Central memory CD4-positive, alpha-beta T cell (primary cell): ENCODE data around the gene ARHGAP23.
"Not testable (repeated sequence)": the region's sequence is repeated elsewhere in the genome, so short reads cannot be mapped to it uniquely, and the experiment has no call there.

Experiments used
- DNase-seq: peaks from one replicate; pipeline ENCODE4 v3.0.0; 2022

ARHGAP23 gene

DNA sequence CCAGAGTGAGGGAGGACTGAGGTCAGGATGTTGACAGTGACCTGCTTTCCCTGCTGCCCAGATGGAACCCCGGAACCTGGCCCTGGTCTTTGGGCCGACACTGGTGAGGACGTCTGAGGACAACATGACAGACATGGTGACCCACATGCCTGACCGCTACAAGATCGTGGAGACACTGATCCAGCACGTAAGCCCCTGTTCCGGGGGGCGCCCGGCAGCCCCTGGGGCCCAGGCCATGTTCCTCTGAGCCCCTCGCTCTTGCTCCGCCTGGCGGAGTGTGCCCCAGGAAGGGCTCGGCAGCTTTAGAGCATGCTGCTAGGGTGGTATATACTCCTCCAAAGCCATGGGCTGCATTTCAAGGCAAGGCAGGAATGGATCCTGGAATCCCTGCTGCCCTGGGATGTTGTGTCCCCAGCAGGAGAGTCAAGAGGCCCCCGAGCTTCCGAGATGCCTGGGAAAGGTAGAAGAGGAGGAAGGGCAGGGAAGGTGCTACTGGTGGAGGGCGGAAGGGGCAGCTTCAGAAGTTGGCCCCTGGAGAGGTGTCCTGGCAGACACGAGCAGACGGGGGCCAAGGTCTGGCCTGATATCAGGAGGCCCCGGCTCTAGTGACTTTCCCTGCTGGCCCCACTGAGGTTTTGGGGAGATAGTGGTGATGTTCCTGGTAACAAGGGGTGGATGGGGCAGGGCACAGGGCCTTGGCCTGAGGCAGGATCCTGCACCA is 63.2 kb downstream of the ARHGAP23 start:
- DNase-seq, result not testable (repeated sequence)

DNA sequence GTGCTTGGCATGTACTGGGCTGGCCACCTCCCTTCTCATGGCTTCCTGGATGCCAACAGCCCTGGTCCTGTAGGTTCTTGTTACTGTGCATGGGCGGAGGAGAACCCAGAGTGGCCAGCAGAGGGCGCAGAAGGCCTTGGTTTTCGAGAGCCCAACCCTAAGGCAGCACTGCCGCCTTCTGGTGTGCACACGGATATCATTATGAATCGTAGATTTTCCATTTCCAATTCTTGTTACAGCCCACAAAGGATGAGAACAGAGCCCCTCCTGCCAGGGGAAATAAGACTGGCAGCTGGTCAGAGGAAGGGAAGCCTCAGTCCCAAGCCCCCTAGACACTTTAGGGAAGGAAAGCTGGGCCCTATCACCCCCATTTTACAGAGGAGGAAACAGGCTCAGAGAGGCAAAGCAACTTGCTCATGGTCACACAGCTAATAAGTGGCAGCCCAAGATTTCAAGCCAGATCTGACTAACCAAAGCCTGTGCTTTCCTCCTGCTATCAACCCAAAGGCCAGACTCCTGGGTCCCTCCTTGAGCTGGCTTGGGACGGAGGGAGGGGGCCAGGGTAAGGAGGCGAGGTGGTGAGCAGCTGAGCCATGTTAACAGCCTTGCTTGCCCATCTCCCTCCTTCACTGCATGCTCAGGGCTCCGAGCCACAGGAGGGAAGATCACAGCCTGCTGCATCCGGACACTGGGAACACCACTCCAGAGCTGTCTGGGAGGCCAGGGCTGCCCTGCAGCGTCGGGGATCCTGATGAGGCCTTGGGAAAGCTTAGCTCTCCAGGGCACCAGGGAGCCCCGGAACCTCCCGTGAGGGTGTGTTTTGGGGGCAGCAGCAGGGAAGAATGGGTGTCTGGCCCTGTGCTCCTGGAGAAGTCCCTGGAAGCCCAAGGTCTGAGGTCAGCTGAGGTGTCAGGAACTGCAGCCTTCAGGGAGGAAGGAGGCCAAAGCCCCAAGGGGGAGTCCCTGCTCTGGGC is 64.1 kb downstream of the ARHGAP23 start:
- peak; percentile 81 for DNase-seq

DNA sequence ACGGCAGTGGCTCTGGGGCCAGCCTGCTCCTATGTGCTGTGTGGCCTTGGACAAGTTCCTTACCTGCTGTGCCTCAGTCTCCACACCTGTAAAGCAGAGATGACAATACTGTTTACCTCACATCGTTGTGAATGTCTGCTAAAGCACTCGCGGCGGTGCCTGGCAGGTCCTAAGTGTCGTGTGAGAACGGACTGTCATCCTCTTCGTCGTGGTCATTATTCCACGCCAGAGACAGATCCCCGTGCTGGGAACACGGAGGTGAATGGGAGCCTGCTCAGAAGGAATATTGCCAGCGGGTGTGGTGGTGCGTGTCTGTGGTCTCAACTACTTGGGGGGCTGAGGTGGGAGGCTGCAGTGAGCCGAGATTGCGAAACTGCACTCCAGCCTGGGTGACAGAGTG is 65.9 kb downstream of the ARHGAP23 start:
- DNase-seq, result not testable (repeated sequence)

DNA sequence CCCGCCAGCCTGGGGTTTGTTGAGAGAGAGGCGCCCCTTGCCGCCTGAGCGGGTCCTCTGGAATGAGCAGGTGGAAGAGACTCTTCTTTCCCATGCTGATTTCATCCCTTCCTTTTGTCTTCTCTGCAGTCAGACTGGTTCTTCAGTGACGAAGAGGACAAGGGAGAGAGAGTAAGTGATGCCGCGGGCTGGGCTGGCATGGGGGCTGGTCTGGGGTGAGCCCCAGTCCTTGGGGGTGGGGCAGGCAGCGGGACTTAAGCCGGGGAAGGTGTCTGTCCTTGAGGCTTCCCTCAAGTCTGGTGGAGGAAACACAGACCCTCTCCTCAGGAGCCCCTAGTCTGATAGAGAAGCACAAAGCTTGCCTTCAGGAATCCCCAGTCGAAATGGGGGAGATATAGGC is 69.4 kb downstream of the ARHGAP23 start:
- not testable (repeated sequence) for DNase-seq

DNA sequence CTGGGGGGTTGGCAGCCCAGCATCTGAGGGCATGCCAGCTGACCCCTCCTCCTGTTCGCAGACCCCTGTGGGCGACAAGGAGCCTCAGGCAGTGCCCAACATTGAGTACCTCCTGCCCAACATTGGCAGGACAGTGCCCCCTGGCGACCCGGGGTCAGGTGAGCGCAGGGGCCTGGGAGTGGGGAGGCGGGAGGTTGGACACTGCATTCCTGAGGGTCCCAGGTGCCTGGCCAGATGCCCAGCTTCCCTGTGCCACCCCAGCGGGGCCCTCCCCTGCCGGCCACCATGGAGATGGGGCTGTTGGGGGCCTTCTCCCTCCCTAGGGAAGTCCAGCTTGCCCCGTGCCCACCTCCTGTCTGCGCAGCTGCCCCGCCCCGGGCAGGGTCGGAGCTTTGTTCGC is 70.1 kb downstream of the ARHGAP23 start:
- DNase-seq, result no peak

DNA sequence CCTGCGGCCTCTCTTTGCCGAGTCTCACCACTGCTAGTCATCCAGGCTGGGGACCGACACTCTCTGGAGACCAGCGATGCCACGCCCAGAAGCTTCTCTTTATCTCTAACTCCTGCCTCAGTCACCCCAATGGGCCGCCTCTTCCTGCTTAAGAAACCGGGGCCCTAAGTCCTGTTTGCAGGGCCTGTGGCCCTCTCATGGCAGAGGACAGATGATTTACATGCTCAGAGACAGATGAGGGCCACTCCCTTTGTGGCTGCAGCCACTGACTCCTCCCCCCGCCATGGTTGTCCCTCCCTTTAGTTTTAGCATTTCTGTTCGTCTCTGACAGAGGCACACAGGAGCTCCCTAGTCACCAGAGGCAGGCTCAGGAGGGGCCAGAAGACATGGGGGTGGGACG is 71.0 kb downstream of the ARHGAP23 start:
- not testable (repeated sequence) for DNase-seq

DNA sequence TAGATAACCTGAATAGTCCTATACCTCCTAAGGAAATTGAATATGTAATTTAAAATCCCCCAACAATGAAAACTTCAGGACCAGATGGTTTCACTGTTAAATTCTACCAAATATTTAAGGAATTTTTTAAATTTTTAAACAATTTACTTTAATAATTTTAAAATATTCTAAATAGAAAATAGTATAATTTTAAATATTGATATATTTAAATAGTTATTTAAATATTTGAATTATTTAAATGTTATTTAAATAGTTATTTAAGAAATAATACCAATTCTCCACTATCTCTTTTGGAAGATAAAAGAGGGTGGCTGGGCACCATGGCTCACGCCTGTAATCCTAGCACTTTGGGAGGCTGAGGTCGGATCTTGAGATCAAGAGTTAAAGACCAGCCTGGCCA is 73.5 kb downstream of the ARHGAP23 start:
- DNase-seq, result not testable (repeated sequence)

DNA sequence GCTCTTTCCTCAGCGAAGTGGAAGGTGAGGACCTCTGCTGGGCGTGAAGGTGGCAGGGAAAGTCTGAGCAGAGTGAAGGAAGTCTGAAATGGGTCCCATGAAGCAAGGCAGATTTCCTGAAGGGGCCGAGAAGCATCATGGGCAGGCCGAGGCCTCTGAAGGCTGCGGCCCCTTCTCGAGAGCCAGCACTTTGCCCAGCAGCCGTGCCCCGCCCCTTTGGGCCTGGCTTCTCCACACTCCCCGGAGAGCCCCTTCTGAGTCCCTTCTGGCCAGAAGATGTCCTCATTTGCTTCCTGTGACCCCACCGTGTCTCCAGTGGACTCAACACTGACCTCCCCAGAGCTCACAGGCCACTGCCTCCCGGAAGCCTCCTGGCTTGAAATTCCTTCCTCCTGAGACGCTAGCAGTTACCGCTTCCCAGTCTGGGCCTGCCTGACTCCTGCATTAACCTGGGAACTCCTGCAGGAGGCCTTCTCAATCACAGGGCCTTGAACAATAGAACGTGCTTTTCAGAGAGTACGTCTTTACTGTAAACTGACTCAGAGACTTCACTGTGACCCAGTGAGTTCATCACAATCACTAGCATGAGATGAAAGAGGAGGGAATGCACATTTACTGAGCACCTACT is 75.1 kb downstream of the ARHGAP23 start:
- not testable (repeated sequence) for DNase-seq

DNA sequence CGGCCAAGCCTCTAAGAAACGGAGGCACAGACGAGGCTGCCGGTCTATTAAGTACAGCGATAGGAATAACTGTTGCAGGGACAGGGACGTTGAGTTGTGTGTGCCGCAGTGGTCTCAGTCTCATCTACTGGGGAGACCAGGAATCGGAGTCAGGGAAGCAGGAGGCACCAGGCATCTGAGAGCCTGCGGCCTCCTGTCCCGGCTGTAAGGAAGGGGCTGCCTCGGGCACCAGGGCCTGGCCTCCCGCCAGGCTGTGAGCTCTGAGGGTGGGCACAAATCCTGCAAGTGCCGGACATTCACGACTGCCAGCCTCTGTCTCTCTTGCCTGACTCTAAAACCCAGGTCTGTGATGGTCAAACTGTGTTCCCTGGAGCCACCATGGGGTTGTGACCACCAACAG is 76.0 kb downstream of the ARHGAP23 start:
- DNase-seq, result no peak

DNA sequence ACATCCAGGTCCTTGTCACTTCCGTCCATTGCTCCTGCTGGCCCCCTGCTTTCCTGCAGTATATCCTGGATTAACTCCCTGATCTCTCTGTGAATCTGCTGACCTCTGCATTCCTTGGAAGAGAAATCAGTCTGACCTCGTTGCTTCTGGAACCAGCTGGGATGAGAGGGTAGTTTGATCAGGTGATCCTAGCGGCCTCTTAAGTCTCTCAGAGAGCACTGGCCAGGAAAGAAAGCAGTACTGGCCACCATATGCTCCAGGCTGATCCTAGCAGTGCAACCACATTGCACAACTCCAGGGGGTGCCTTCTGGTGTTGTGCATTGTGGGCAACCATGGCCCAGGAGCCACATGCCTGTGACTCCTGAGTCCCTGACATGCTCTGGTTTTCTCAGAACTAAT is 79.2 kb downstream of the ARHGAP23 start:
- DNase-seq, result no peak

DNA sequence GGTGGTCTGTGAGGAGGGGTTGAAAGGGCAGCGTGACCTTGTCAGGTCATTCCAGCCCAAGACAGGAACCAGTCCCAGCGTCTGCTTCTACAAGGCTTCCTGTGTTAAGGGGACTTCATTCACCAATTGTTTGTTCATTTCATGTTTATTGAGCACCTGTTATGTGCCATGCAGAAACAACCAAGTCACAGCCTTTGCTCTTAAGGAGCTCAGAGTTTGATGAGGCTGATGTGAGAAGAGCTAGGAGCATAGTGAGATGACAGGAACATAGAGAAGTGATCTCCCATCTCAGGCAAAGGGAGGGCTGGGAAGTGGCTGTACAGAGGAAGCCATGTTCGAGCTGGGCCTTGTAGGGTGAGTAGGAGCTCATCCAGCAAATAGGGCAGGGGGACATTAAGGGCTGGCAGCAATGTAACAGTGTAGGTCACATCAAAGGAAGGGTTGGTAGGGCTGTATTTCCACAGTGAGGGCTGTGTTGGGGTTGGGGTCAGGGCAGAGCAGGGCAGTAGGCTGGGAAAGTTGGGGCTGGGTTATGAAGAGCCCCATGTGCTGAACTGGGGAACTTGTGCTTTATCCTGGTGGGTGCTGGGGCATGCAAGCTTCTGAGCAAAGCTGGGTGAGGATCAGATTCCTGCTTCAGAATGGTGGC is 79.8 kb downstream of the ARHGAP23 start:
- no peak for DNase-seq

DNA sequence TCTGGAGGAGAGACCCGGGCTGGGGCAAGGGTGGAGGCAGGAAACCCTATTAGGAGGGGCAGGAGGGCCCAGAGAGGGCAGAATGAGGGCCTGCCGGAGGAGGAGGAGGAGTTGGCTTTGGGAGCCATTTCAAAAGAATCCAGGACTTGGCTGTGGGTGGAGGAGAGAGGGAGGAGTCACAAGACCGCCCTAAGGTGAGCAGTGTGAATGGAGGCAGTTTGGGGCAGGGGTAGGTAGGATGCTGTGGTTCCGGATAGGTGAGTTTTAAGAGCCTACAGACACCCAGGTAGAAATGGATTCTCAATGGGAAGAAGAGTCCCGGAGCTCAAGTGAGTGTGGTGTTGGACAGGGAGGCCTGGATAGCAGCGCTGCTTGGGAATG is 80.3 kb downstream of the ARHGAP23 start:
- DNase-seq, result no peak

DNA sequence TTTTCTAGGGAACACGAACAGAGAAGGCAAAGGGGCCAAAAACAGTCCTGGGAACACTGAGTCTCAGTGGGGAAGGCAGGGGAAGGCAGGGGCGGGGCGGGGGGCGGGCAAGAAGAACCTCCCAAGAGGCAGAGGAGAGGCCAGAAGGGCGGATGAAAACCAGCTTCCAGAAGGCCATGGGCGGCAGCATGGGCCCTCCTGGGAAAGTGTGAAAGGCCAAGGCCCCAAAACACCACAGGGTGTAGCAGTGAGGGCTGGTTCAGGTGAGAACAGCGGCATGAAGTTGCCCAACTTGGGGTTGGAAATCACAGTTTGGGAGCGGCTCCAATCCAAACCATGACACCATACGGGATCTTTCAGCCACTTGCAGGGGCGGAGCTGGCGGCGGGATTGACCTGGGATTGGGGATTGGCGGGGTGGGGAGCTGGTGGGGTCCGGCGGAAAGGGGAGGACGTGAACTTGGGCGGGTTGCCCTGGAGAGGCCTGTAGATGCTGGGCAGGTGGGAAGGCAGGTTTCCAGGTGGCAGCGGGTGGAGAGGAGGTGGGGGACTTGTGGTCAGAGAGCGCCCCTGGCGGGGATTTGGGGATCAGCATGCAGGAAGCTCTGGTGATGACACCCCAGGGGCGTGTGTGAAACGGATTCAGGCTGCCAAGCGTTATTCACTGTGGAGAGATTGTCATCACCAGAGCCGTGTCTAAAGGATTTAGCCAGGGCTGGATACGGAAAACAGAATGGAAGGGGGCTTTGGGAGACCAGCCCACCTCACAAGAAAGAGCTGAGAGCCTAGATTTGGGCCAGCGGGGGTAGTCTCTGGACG is 80.9 kb downstream of the ARHGAP23 start:
- peak; percentile 60 for DNase-seq

DNA sequence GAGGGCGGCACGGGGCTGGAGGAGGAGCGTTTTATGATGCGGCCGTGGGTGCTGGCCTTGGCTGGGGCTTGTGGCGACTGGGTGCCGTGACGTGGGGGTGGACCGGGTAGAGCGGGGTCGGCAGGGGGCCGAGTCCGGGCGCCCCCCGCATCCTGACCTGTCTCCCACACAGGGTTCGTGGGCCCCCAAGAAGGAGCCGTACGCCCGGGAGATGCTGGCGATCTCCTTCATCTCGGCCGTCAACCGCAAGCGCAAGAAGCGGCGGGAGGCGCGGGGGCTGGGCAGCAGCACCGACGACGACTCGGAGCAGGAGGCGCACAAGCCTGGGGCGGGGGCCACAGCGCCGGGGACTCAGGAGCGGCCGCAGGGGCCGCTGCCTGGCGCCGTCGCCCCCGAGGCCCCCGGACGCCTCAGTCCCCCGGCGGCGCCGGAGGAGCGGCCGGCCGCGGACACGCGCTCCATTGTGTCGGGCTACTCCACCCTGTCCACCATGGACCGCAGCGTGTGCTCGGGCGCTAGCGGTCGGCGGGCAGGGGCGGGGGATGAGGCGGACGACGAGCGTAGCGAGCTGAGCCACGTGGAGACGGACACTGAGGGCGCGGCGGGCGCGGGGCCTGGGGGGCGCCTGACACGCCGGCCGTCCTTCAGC is 81.6 kb downstream of the ARHGAP23 start:
- DNase-seq, result no peak

DNA sequence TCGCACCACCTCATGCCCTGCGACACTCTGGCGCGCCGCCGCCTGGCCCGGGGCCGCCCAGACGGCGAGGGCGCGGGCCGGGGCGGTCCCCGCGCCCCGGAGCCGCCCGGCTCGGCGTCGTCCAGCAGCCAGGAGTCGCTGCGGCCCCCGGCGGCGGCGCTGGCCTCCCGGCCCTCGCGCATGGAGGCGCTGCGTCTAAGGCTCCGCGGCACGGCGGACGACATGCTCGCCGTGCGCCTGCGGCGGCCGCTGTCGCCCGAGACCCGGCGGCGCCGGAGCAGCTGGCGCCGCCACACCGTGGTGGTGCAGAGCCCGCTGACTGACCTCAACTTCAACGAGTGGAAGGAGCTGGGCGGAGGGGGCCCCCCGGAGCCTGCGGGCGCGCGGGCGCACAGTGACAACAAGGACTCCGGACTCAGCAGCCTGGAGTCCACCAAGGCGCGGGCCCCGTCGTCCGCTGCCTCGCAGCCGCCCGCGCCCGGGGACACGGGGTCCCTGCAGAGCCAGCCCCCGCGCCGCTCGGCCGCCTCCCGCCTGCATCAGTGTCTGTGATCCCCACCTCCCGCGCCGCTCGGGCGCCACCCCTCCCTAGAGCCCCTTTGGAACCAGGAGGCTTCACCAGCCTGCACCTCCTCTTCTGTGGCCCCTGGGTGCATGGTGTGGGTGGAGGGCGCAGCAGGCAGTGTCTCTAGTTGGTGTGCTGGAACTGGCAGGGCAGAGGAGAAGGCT is 82.3 kb downstream of the ARHGAP23 start:
- DNase-seq, result no peak

DNA sequence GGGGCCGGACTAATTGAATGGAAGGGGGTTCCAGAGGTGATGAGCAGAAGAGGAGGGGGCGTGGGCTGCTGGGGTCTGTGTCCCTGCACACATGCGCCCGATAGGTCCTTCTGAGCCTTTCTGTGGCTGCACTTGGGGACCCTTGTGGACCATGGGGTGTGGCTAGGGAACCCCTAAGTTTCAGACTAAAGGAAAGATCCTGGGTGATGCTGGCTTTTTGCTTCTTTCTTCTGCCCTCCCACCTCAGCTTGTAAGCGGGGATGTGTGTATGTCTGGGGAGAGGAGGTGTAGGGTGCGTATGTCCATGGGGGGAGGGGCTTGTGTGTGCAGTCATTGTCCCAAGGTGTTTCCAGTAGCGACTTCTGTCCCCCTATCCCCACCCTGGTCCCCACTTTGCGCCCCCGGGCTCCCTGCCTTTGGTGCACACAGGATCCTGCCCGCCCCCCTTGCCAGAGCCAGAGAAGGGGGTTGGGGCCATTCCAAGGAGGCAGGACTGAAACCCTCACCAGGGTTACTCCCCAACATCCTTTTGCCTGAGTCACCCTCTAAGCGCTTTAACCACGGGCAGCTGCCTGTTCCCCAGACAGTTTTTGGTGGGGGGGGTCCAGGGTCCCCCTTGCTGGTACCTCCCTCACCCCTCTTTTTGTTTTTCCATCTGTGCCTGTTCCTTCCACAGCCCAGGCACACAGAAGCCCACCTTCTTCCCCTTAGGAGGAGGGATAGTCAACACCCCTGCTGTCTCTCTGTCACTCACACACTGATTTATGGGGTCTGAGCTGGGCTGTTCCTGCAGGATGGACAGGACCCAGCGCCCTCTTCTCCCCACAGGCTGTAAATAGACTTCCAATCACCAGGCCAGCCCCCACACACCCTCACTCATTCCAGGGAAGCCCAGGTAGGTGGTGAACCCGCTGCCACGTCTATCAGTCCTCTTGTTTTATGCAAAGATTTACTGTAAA is 83.2 kb downstream of the ARHGAP23 start:
- no peak for DNase-seq

DNA sequence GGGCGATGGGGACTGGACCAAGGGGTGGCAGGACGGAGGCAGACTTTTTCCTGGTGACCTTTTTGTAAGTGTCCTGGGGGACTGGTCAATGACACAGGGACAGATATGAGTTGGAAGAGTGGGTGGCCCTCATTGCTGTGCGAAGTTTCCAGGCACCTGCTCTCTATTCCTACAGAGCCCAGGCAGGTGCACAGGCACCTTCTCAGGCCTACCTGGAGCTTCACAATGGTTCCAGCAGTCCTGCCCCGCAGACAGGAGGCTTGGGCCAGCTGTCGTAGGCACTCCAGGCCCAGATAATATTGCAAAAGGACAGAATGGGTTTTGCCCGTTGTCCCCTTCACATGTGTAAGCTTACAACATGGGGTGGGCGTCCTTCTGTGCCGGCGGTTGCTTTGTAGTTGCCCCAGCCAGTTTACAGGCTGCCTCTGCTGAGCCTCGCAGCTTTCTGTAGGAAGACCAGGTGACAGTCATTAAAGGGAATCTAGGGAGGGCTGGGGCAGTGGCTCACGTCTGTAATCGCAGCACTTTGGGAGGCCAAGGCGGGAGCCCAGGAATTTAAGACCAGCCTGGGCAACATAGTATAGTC is 84.3 kb downstream of the ARHGAP23 start:
- DNase-seq, result no peak

DNA sequence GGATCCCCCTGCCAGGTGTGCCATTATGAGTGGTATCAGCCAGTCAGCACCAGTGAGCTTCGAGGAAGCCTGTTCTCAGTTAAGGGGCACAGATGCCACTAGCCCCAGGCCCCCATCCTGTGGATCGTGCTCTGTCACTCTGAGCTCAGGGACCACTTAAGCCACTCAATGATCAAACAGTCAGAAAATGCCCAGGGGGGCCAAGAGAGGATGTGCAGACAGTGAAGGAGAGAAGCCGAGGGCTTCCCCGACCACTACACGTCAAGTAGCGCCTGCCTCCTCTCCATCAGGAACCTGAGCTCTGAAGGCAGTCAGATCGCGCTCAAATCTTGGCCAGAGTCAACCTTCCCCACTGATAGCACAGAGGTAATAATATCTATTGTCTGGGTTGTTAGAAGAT is 98.3 kb downstream of the ARHGAP23 start:
- DNase-seq, result not testable (repeated sequence)

DNA sequence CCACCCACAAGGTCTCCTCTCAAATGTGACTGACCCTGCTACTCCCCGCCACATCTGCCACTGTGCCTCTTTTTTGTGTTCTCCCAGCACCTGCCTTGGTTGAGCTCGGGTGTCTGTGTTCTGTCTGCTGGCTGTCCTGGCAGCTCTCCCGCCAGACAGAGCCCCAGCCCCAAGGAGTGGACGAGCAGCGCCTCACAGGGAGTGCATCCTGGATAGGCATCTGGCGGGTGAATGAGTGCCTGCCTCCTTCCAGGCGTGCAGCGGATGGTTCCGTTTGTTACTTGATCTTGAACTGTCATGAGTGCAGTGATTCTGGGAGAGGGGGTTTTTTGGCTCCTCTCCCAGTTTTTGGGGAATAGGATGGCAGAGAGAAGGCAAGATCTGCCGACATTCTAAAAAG is 99.9 kb downstream of the ARHGAP23 start:
- DNase-seq, result not testable (repeated sequence)
